GM21737 (cell line): ENCODE measurements around the gene AKAP12.
"Not testable (repeated sequence)": the region's sequence is repeated elsewhere in the genome, so short reads cannot be mapped to it uniquely, and the experiment has no call there.

Experiments used
- ATAC-seq: cut with Tn5 transposase; IDR thresholded peaks from one replicate; pipeline ENCODE4 v1.9.1; 2021; ENCODE audit warnings: mild to moderate bottlenecking, moderate library complexity; ENCODE audit not compliant: unreplicated experiment

AKAP12 gene

GRCh38 chr6:151339369-151339768 lies 99.6 kb downstream of the AKAP12 start:
- no peak for ATAC-seq

GRCh38 chr6:151340219-151340978 lies 100.6 kb downstream of the AKAP12 start:
- no peak for ATAC-seq

DNA sequence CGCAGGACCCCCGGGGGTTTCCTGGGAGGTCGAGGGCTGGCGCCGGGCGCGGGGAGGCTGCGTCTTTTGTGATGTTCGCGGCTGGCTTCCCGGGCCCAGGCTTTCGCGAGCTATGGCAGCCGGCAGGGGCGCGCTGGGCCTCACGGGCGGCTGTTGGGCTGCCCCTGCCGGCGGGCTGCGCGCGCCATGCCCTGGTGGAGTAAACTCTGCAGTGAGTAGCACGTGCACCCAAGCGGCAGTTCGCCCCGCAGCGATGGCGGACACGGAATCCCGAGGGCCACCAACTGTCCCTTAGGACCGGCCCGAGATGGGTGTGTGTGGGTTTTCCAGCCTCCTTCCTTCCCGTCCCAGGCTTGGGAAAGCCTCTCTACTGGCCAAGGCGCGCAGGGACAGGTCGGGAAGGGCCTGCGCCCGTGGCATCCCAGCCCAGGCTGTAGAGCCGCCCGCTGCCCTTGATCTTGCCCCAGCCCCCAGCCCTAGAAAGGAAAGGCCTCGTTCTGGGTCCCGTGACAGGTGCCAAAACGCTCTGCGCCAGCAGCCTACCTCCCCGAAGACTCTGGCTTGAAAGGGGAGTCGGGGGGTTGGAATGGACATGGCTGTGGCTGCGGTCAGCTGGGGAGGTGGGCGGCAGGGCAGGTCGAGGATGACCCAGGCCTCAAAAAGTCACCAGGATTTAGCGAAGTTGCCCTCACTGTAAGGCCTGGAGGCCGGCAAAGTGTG lies 101.9 kb downstream of the AKAP12 start:
- no peak for ATAC-seq

GRCh38 chr6:151342750-151343149 lies 103.0 kb downstream of the AKAP12 start:
- not testable (repeated sequence) for ATAC-seq

DNA sequence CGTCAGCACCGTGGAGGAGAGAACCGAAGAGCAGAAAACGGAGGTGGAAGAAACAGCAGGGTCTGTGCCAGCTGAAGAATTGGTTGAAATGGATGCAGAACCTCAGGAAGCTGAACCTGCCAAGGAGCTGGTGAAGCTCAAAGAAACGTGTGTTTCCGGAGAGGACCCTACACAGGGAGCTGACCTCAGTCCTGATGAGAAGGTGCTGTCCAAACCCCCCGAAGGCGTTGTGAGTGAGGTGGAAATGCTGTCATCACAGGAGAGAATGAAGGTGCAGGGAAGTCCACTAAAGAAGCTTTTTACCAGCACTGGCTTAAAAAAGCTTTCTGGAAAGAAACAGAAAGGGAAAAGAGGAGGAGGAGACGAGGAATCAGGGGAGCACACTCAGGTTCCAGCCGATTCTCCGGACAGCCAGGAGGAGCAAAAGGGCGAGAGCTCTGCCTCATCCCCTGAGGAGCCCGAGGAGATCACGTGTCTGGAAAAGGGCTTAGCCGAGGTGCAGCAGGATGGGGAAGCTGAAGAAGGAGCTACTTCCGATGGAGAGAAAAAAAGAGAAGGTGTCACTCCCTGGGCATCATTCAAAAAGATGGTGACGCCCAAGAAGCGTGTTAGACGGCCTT lies 110.0 kb downstream of the AKAP12 start:
- no peak for ATAC-seq

- ATAC-seq: no peak
Measured at GRCh38 chr6:151350442-151351145, 110.8 kb downstream of the AKAP12 start.

- ATAC-seq: no peak
Measured at GRCh38 chr6:151351146-151351700, 111.5 kb downstream of the AKAP12 start.

DNA sequence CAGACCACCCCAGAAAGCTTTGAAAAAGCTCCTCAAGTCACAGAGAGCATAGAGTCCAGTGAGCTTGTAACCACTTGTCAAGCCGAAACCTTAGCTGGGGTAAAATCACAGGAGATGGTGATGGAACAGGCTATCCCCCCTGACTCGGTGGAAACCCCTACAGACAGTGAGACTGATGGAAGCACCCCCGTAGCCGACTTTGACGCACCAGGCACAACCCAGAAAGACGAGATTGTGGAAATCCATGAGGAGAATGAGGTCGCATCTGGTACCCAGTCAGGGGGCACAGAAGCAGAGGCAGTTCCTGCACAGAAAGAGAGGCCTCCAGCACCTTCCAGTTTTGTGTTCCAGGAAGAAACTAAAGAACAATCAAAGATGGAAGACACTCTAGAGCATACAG lies 112.0 kb downstream of the AKAP12 start:
- no peak for ATAC-seq

GRCh38 chr6:151352410-151353396 lies 112.9 kb downstream of the AKAP12 start:
- no peak for ATAC-seq

GRCh38 chr6:151353795-151354194 lies 114.0 kb downstream of the AKAP12 start:
- ATAC-seq: no peak

DNA sequence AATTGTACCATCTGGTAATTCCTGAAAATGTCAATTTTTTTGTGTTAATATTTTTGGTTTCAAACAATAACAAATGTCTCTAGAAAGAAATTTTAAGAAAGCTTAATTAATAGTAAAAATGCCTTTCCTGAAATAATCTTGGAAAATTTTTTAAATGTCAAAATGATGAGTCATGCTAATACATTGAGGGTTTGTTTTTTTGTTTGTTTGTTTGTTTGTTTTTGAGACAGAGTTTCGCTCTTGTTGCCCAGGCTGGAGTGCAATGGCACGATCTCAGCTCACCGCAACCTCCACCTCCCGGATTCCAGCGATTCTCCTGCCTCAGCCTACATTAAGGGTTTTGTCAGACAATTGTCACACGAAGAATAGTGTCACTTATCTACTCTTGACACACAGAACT lies 117.2 kb downstream of the AKAP12 start:
- ATAC-seq: not testable (repeated sequence)

DNA sequence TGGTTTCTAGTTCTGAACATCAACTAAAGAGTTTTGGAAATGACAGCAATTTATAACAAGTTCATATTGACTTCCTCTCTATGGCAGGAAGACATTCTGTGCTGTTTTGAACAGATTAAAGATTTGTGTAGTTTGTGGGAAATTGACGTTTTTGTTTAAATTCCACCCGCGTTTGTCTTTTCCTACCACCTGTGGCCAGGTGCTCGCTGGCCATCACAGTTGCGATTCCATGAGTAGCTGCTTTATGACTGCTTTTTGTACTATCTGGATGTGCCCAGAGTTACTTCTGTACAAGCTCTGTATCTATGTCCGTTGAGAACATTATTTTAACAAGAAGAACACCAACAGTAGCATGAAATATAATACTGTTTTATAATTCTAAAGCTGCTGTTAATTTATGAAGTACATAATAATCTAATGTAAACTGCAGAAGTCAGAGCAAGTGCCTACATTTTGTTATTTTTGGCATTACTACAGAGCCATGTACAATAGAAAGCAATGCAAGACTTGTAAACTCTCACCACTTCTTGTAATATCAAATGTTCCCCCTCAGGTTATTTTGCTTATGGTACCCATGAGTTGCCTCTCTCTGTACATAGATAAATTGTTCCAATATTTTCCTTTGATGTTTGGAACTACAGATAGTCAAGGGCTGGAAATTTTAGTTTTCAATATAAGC lies 118.1 kb downstream of the AKAP12 start:
- ATAC-seq: no peak

- ATAC-seq: no peak
Measured at GRCh38 chr6:151358475-151358874, 118.7 kb downstream of the AKAP12 start.

- ATAC-seq: no peak
Measured at GRCh38 chr6:151359486-151359885, 119.7 kb downstream of the AKAP12 start.

- no peak for ATAC-seq
Measured at GRCh38 chr6:151365233-151365632, 125.5 kb downstream of the AKAP12 start.

- no peak for ATAC-seq
Measured at GRCh38 chr6:151370509-151371078, 130.8 kb downstream of the AKAP12 start.

DNA sequence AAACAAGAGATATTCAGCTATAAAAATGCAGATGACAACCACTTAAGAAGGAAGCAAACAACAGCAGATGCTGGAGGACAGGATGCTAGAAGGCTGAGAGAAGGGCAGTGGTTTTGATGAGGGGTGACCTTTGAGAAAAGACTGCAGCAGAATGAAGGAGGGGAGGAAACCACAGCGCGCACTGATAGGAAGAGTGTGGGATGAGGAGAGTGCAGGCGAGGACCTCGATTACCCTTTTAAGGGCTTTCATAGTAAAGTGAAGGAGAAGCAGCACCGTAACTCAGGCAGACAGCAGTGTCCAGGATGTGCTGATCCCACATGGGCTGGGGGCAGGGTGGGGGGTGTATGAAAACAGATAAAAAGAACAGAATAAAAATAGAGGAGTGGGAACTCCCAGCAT lies 132.4 kb downstream of the AKAP12 start:
- no peak for ATAC-seq

DNA sequence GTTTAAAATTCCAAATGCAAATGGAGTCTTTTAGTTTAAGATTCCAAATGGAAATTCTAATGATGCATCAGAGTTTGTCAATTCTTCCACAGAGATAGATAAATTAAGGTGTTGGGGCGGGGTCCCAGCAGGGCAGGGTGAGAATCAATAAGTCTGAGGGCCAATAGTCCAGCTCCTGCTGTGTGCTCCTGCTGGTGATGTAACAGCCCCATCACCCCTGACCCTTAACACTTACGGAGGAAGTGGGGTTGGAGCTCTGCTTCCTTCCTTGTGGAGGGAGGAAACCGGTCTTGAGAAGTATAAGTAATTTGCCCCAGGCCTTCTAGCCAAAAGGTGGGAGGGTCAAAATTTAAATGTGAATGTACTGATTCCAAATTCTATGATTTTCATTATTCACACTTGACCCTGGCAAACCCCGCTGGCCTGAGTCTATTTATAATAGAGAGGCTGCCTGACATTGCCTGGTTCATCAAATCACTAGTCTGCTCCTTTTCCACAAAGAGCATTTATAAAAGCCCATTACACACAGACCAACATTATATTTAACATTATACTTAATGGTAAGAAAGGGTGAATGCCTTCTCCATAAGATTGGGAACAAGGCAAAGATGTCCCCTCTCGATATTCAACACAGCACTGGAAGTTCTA lies 134.4 kb downstream of the AKAP12 start:
- no peak for ATAC-seq
